HepG2 (cell line): ENCODE results near the gene KLC4. TPM values are rescaled to one million over a fixed set of nuclear protein-coding genes. Genes with fewer than 3 reads are reported as not detected.

Experiments
- ARNT2 ChIP-seq: sonication (generic); formaldehyde crosslinking; IDR thresholded peaks from 2 replicates; pipeline ENCODE4 v1.8.0; 2022; ENCODE audit warnings: mild to moderate bottlenecking, low read depth, missing genetic modification reagents, moderate library complexity
- EED ChIP-seq: sonication (generic); formaldehyde crosslinking; IDR thresholded peaks from 2 replicates; pipeline ENCODE4 v1.5.0; 2020; ENCODE audit warnings: mild to moderate bottlenecking, missing genetic modification reagents
- FOSL2 ChIP-seq: sonication (generic); formaldehyde crosslinking; IDR thresholded peaks from 2 replicates; pipeline ENCODE4 v1.4.0; 2020; ENCODE audit warnings: missing genetic modification reagents
- ISX ChIP-seq: sonication (generic); formaldehyde crosslinking; conservative IDR thresholded peaks from 2 replicates; pipeline ENCODE4 v1.5.0; 2020; ENCODE audit warnings: missing genetic modification reagents
- MXD1 ChIP-seq: sonication (generic); formaldehyde crosslinking; IDR thresholded peaks from 2 replicates; pipeline ENCODE4 v1.4.0; 2020; ENCODE audit warnings: mild to moderate bottlenecking, missing genetic modification reagents
- NFKBIZ ChIP-seq: IDR thresholded peaks from 2 replicates; pipeline ENCODE4 v1.6.1; 2018; ENCODE audit warnings: missing genetic modification reagents, missing compliant biosample characterization
- PLSCR1 ChIP-seq: sonication (generic); formaldehyde crosslinking; IDR thresholded peaks from 2 replicates; pipeline ENCODE4 v1.5.0; 2020; ENCODE audit warnings: missing genetic modification reagents, mild to moderate bottlenecking, borderline replicate concordance
- SRSF4 ChIP-seq: fragments of 200-400 bp; formaldehyde crosslinking; IDR thresholded peaks from one replicate; pipeline ENCODE4 v1.6.1; 2018; ENCODE audit warnings: mild to moderate bottlenecking, low read depth, low read length, moderate library complexity; ENCODE audit not compliant: poor library complexity, severe bottlenecking
- STAT6 ChIP-seq: sonication (generic); formaldehyde crosslinking; IDR thresholded peaks from 2 replicates; pipeline ENCODE4 v1.4.0; 2020; ENCODE audit warnings: missing genetic modification reagents, mild to moderate bottlenecking, borderline replicate concordance
- ZBTB42 ChIP-seq: sonication (generic); formaldehyde crosslinking; IDR thresholded peaks from 2 replicates; pipeline ENCODE4 v1.5.0; 2020; ENCODE audit warnings: mild to moderate bottlenecking, missing genetic modification reagents
- ZNF10 ChIP-seq: sonication (generic); formaldehyde crosslinking; IDR thresholded peaks from 2 replicates; pipeline ENCODE4 v1.4.0; 2020; ENCODE audit warnings: mild to moderate bottlenecking, low read depth, missing genetic modification reagents, borderline replicate concordance
- ZNF20 ChIP-seq: sonication (generic); formaldehyde crosslinking; IDR thresholded peaks from 2 replicates; pipeline ENCODE4 v1.4.0; 2020; ENCODE audit warnings: mild to moderate bottlenecking, moderate library complexity, missing genetic modification reagents
- ZNF292 ChIP-seq: sonication (generic); formaldehyde crosslinking; IDR thresholded peaks from 2 replicates; pipeline ENCODE4 v1.8.1; 2022; ENCODE audit warnings: mild to moderate bottlenecking, low read depth, missing genetic modification reagents, borderline replicate concordance
- ZNF354B ChIP-seq: sonication (generic); formaldehyde crosslinking; IDR thresholded peaks from 2 replicates; pipeline ENCODE4 v1.8.0; 2022; ENCODE audit warnings: mild to moderate bottlenecking, missing genetic modification reagents
- ZNF570 ChIP-seq: sonication (generic); formaldehyde crosslinking; IDR thresholded peaks from 2 replicates; pipeline ENCODE4 v1.4.0; 2020; ENCODE audit warnings: mild to moderate bottlenecking, missing genetic modification reagents, borderline replicate concordance
- ZNF674 ChIP-seq: sonication (generic); formaldehyde crosslinking; IDR thresholded peaks from 2 replicates; pipeline ENCODE4 v1.5.0; 2020; ENCODE audit warnings: low read depth, mild to moderate bottlenecking, missing genetic modification reagents
- ZNF782 ChIP-seq: sonication (generic); formaldehyde crosslinking; IDR thresholded peaks from 2 replicates; pipeline ENCODE4 v1.4.0; 2020; ENCODE audit warnings: missing genetic modification reagents, mild to moderate bottlenecking, borderline replicate concordance
- polyA plus RNA-seq, 8 experiments: library from polyadenylated mRNA; depleted of rRNA in 3 of 8; stranded (reverse) in 7 of 8; unstranded in 1 of 8; fragments of >200 nt; fragmentation: Illumina TruSeq in 4 of 8; extraction: Trizol in 4 of 8; gene quantifications; 2 replicates each; pipeline versions ENCODE4 v1.2.1 to v1.2.3, GENCODE V29; 2011 to 2016; ENCODE audit warnings: low read depth in 4 of 8, missing spikeins in 1 of 8, mixed read lengths in 1 of 8; ENCODE audit not compliant: insufficient read depth in 1 of 8
- total RNA-seq, 5 experiments: library from RNA; depleted of rRNA; stranded (reverse); fragments of >200 nt; fragmentation: Illumina TruSeq; extraction: Trizol; gene quantifications; 2 replicates each; pipeline ENCODE4 v1.2.3, GENCODE V29; 2016; ENCODE audit warnings: low read depth in 1 of 5
- TF ChIP-seq, protein P1 (sequence below): sonication (generic); formaldehyde crosslinking; IDR thresholded peaks from 2 replicates; pipeline ENCODE4 v1.5.1; 2020; ENCODE audit warnings: mild to moderate bottlenecking, missing genetic modification reagents, moderate library complexity
- TF ChIP-seq, protein P2 (sequence below), 2 experiments: IDR thresholded peaks; 2 replicates each; pipeline ENCODE4 v1.6.1; 2011 to 2012; ENCODE audit warnings: low read length in 2 of 2, borderline replicate concordance in 1 of 2, low read depth in 1 of 2, mild to moderate bottlenecking in 1 of 2, moderate library complexity in 1 of 2

KLC4 gene
- total and polyA plus RNA-seq, 2 of the 13 experiments (the other 11 are each of a cell fraction or from before 2014, with no cell fraction given), result 45.4 to 70.4 TPM

DNA sequence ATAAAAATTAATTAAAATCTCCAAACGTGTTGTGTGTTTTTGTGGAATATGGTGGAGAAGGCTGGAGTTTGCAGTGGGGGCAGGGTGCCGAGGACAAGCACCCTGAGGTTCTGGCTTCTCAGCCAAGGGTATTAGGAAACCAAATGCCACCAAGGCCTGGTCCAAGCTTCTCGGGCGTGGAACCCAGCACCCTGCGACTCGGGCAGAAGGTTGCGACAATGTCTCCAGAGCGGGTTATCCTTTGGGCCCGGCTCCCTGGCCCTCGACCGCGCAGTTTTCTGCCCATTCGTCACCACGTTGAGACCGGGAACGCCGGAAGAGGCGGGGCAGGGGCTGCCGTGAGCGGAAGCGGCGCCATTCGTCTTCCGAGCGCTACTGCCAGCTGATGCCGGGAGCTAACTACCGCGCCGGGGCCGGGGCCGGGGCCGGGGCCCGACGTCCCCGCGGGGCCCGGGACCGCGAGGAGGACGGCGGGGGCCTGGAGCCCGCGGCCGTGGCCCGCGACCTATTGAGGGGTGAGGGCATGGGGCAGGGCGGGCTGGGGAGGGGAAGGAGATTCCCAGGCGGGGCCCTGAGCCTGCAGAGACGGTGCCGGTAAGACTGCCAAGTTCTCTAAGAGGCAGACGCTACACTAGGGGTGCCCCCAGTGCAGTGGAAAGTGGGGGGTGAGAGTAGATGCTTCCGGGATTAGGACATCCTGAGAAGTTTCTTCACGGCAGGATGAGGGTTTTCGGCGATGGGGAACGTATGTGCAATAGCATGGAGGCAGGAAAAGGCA, 38.0 kb upstream of the KLC4 start, which contains the start of gene RRP36 (continued):
- TF ChIP-seq, protein P1, sequence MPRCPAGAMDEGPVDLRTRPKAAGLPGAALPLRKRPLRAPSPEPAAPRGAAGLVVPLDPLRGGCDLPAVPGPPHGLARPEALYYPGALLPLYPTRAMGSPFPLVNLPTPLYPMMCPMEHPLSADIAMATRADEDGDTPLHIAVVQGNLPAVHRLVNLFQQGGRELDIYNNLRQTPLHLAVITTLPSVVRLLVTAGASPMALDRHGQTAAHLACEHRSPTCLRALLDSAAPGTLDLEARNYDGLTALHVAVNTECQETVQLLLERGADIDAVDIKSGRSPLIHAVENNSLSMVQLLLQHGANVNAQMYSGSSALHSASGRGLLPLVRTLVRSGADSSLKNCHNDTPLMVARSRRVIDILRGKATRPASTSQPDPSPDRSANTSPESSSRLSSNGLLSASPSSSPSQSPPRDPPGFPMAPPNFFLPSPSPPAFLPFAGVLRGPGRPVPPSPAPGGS (CRISPR knock-in tag), result peak; percentile 71; the same call in 1 of the 2 replicates
- TF ChIP-seq SRSF4 (no peak), PLSCR1 (CRISPR knock-in tag) (no peak), ZNF570 (CRISPR knock-in tag) (0 out of 2 replicates have a peak, but pooled peaks have one; percentile 26), ZNF782 (CRISPR knock-in tag) (no peak; the same call in 1 of the 2 replicates), STAT6 (no peak), ZNF10 (no peak), ZNF674 (CRISPR knock-in tag) (no peak), ZNF292 (CRISPR knock-in tag) (no peak), NFKBIZ (CRISPR knock-in tag) (no peak), MXD1 (peak; percentile 44), FOSL2 (no peak), ZNF20 (0 out of 2 replicates have a peak, but pooled peaks have one; percentile 69), EED (no peak), ZBTB42 (CRISPR knock-in tag) (no peak), ARNT2 (CRISPR knock-in tag) (peak; percentile 89), ZNF354B (CRISPR knock-in tag) (no peak), ISX (CRISPR knock-in tag) (0 out of 2 replicates have a peak, but pooled peaks have one; percentile 72)
- TF ChIP-seq, protein P2, sequence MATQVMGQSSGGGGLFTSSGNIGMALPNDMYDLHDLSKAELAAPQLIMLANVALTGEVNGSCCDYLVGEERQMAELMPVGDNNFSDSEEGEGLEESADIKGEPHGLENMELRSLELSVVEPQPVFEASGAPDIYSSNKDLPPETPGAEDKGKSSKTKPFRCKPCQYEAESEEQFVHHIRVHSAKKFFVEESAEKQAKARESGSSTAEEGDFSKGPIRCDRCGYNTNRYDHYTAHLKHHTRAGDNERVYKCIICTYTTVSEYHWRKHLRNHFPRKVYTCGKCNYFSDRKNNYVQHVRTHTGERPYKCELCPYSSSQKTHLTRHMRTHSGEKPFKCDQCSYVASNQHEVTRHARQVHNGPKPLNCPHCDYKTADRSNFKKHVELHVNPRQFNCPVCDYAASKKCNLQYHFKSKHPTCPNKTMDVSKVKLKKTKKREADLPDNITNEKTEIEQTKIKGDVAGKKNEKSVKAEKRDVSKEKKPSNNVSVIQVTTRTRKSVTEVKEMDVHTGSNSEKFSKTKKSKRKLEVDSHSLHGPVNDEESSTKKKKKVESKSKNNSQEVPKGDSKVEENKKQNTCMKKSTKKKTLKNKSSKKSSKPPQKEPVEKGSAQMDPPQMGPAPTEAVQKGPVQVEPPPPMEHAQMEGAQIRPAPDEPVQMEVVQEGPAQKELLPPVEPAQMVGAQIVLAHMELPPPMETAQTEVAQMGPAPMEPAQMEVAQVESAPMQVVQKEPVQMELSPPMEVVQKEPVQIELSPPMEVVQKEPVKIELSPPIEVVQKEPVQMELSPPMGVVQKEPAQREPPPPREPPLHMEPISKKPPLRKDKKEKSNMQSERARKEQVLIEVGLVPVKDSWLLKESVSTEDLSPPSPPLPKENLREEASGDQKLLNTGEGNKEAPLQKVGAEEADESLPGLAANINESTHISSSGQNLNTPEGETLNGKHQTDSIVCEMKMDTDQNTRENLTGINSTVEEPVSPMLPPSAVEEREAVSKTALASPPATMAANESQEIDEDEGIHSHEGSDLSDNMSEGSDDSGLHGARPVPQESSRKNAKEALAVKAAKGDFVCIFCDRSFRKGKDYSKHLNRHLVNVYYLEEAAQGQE (IDR thresholded peaks at IDR 0.05; ENCODE audit: borderline replicate concordance in 1 of 2, low read depth in 1 of 2, low read length in 2 of 2), result no peak
